DOHH2 (cell line): Measurements from ENCODE around the gene GCH1.

Experiments
- H3F3A ChIP-seq: fragments of 200-600 bp; sonication (generic), shearing (Covaris generic); 2 replicates; pipeline ENCODE4 v1.6.0; 2016; ENCODE audit warnings: antibody characterized with exemption, mild to moderate bottlenecking; ENCODE audit not compliant: control insufficient read depth, insufficient read depth
- H3K27ac ChIP-seq: fragments of 200-600 bp; sonication (generic); 2 replicates; pipeline ENCODE4 v1.5.1; 2014; ENCODE audit warnings: low read depth, mild to moderate bottlenecking, low read length, moderate library complexity
- H3K27me3 ChIP-seq: fragments of 200-600 bp; sonication (generic); 2 replicates; pipeline ENCODE4 v1.6.1; 2014; ENCODE audit warnings: mild to moderate bottlenecking, low read length, mixed read lengths; ENCODE audit not compliant: control insufficient read depth
- H3K36me3 ChIP-seq: fragments of 200-600 bp; sonication (generic); 2 replicates; pipeline ENCODE4 v1.6.1; 2014; ENCODE audit warnings: mild to moderate bottlenecking, low read length, moderate library complexity, mixed read lengths; ENCODE audit not compliant: control insufficient read depth
- H3K4me1 ChIP-seq: fragments of 200-600 bp; sonication (generic); 2 replicates; pipeline ENCODE4 v1.6.1; 2014; ENCODE audit warnings: mild to moderate bottlenecking, low read length, mixed read lengths; ENCODE audit not compliant: control insufficient read depth
- H3K4me2 ChIP-seq: fragments of 200-600 bp; sonication (generic); 2 replicates; pipeline ENCODE4 v1.6.0; 2014; ENCODE audit warnings: mild to moderate bottlenecking, low read length, moderate library complexity
- H3K4me3 ChIP-seq: fragments of 200-600 bp; sonication (generic); 2 replicates; pipeline ENCODE4 v1.5.1; 2014; ENCODE audit warnings: mild to moderate bottlenecking, low read length, mixed read lengths
- H3K79me2 ChIP-seq: fragments of 200-600 bp; sonication (generic); 2 replicates; pipeline ENCODE4 v1.6.1; 2014; ENCODE audit warnings: mild to moderate bottlenecking, low read length, mixed read lengths; ENCODE audit not compliant: control insufficient read depth
- H3K9me2 ChIP-seq: fragments of 200-600 bp; sonication (generic); replicated peaks from 2 replicates; pipeline ENCODE4 v1.6.1; 2014; ENCODE audit warnings: mild to moderate bottlenecking, low read length, mixed read lengths; ENCODE audit not compliant: control insufficient read depth
- H3K9me3 ChIP-seq: fragments of 200-600 bp; sonication (generic); 2 replicates; pipeline ENCODE4 v1.6.1; 2014; ENCODE audit warnings: antibody characterized with exemption, low read length, mixed read lengths; ENCODE audit not compliant: control insufficient read depth, insufficient read depth
- H4K20me1 ChIP-seq: fragments of 200-600 bp; sonication (generic); 2 replicates; pipeline ENCODE4 v1.6.0; 2014; ENCODE audit warnings: low read depth, mild to moderate bottlenecking, antibody characterized with exemption, low read length, moderate library complexity; ENCODE audit not compliant: control insufficient read depth, insufficient read depth
- EZH2phosphoT487 ChIP-seq: fragments of 200-600 bp; sonication (generic); IDR thresholded peaks from 2 replicates; pipeline ENCODE4 v1.6.1; 2017; ENCODE audit warnings: borderline replicate concordance, mild to moderate bottlenecking, antibody characterized with exemption, low read length, moderate library complexity, mixed read lengths
- TF ChIP-seq, protein P1 (sequence below): fragments of 200-600 bp; sonication (generic); IDR thresholded peaks from one replicate; pipeline ENCODE4 v1.5.1; 2014; ENCODE audit warnings: antibody characterized with exemption, mild to moderate bottlenecking, low read depth, low read length; ENCODE audit not compliant: poor library complexity, severe bottlenecking

Gene GCH1

DNA sequence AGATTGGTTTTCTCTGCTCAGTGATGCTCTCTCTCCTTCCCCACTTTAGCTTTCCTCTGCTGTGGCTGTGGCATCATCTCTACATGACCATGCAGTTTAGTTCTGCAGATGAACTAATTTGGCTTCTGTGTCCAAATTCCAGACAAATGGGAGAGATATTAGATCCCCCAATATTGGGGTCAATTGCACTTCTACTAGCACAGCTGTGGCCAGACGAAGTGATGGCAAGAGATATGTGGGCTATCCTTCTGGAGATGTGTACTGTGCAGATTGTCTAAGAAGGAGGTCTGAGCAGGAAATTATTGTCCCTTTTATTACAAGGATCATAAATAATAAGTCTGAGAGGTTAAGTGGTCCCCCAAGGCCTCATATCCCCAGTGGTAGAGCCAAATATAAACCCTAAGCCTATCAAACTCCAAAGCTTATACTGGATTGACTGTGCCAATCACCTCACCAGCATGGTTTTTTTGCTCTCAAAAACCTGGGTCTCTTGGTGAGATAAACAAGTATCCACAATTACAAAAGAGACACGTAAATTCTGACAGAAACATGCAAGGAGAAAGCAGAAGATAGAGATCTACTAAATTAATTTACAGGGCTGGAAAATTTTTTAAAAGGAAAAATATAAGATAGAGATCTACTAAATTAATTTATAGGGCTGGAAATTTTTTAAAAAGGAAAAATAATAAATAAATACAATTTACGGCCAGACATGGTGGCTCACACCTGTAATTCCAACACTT, 29.1 kb upstream of the GCH1 start:
- H3K27me3 ChIP-seq: no peaks in the 10 kb centered on the region
- no peaks in the 10 kb centered on the region for H3K36me3 ChIP-seq
- no peak overlapping the region for H3K27ac ChIP-seq
- no peak overlapping the region for H3K4me2 ChIP-seq
- 0 out of 2 replicates have a peak, but pooled peaks cover 3% of the 10 kb centered on the region for H3F3A ChIP-seq
- H3K9me3 ChIP-seq: no peaks in the 10 kb centered on the region
- H3K9me2 ChIP-seq: no peaks in the 10 kb centered on the region
- no peaks in the 10 kb centered on the region for H3K4me1 ChIP-seq
- TF ChIP-seq, protein P1, sequence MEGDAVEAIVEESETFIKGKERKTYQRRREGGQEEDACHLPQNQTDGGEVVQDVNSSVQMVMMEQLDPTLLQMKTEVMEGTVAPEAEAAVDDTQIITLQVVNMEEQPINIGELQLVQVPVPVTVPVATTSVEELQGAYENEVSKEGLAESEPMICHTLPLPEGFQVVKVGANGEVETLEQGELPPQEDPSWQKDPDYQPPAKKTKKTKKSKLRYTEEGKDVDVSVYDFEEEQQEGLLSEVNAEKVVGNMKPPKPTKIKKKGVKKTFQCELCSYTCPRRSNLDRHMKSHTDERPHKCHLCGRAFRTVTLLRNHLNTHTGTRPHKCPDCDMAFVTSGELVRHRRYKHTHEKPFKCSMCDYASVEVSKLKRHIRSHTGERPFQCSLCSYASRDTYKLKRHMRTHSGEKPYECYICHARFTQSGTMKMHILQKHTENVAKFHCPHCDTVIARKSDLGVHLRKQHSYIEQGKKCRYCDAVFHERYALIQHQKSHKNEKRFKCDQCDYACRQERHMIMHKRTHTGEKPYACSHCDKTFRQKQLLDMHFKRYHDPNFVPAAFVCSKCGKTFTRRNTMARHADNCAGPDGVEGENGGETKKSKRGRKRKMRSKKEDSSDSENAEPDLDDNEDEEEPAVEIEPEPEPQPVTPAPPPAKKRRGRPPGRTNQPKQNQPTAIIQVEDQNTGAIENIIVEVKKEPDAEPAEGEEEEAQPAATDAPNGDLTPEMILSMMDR: no peak
- TF ChIP-seq EZH2phosphoT487: no peak
- no peak overlapping the region for H3K4me3 ChIP-seq
- no peaks in the 10 kb centered on the region for H4K20me1 ChIP-seq
- no peaks in the 10 kb centered on the region for H3K79me2 ChIP-seq

DNA sequence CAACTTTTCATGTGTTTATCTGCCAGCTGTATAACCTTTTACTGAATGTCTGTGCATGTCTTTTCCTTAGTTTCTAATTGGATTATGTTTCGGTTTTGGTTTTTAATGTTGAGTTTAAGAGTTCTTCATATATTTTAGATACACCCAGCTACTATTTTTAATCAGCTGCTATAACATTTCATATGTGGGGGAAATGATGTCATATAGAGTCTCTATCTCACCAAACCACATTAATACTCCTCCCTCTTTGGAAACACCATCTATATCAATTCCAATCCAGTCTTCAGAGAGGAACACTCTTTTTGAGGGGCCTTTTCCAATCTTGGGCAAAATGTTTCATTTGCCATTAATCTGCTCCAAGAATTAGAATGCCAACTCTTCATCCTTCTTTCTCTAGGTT, 28.5 kb upstream of the GCH1 start:
- Histone ChIP-seq H3F3A (0 out of 2 replicates have a peak, but pooled peaks cover 3% of the 10 kb centered on the region), H3K4me2 (no peak overlapping the region), H3K27ac (no peak overlapping the region), H3K9me3 (no peaks in the 10 kb centered on the region), H3K4me1 (no peaks in the 10 kb centered on the region), H3K4me3 (no peak overlapping the region), H3K9me2 (no peaks in the 10 kb centered on the region), H3K27me3 (no peaks in the 10 kb centered on the region), H4K20me1 (no peaks in the 10 kb centered on the region), H3K36me3 (no peaks in the 10 kb centered on the region), H3K79me2 (no peaks in the 10 kb centered on the region)
- TF ChIP-seq, protein P1: no peak
- no peak for TF ChIP-seq EZH2phosphoT487

DNA sequence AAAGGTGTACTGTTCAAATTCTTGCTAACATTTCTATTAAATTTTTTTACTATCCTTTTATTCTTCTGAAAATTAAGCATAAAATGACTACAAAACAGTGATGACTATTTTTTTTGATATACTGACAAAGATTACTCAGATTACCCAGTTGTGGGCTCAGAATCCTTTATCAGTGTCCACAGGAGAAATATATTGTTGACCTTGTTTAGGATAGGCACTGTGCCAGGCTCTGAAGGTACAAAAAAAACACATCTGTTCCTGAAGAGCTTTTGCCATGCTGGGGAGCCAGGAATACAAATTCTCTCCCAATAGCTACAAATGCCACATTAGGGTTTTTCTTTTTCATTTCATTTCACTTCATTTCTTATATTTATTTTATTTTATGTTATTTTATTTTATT, 26.9 kb upstream of the GCH1 start:
- H4K20me1 ChIP-seq: no peaks in the 10 kb centered on the region
- TF ChIP-seq, protein P1: no peak
- no peak for TF ChIP-seq EZH2phosphoT487
- H3K27ac ChIP-seq: no peak overlapping the region

More for the DNA sequence above, 26.9 kb upstream of the GCH1 start:
- Histone ChIP-seq H3K79me2 (no peaks in the 10 kb centered on the region), H3K4me2 (no peak overlapping the region), H3K9me2 (no peaks in the 10 kb centered on the region), H3K9me3 (no peaks in the 10 kb centered on the region), H3F3A (0 out of 2 replicates have a peak, but pooled peaks cover 3% of the 10 kb centered on the region), H3K4me3 (no peak overlapping the region), H3K4me1 (no peaks in the 10 kb centered on the region), H3K27me3 (no peaks in the 10 kb centered on the region), H3K36me3 (no peaks in the 10 kb centered on the region)
